HEK293 (cell line): ENCODE results near the gene APBA1.

ENCODE experiments used
- CTCF ChIA-PET: fragments of 350-600 bp; formaldehyde crosslinking; extraction: SDS; loops from one replicate; lab custom pipeline; 2021; ENCODE audit warnings: antibody characterized with exemption; lab: Yijun Ruan, JAX
- POLR2A ChIA-PET: fragments of 300-600 bp; formaldehyde crosslinking; extraction: SDS; loops from one replicate; lab custom pipeline; 2020; ENCODE audit warnings: antibody characterized with exemption, inconsistent platforms; lab: Yijun Ruan, JAX
- H3K27ac ChIP-seq: fragments of 200-500 bp; sonication (Bioruptor generic); 2 replicates; pipeline ENCODE4 v1.5.1; 2014; ENCODE audit warnings: low read depth, low read length, control low read depth, inconsistent platforms; ENCODE audit errors: extremely low read depth
- H3K36me3 ChIP-seq, 2 experiments: fragments of 200-500 bp in 1 of 2; sonication (Bioruptor generic) in 1 of 2; 1 replicate in 1 of 2; 2 replicates in 1 of 2; pipeline ENCODE4 v1.5.1; 2014 to 2017; ENCODE audit warnings: inconsistent platforms in 2 of 2, low read length in 2 of 2; ENCODE audit not compliant: control insufficient read depth in 2 of 2, insufficient read depth in 1 of 2
- H3K4me1 ChIP-seq: fragments of 200-500 bp; sonication (Bioruptor generic); 2 replicates; pipeline ENCODE4 v1.5.1; 2014; ENCODE audit warnings: mild to moderate bottlenecking, low read length, inconsistent platforms; ENCODE audit not compliant: control insufficient read depth, insufficient read depth
- H3K4me3 ChIP-seq: 2 replicates; pipeline ENCODE4 v1.5.1; 2011; ENCODE audit warnings: low read depth, mild to moderate bottlenecking, control low read depth, low read length, moderate library complexity
- H3K9me3 ChIP-seq: fragments of 200-500 bp; sonication (Bioruptor generic); 2 replicates; pipeline ENCODE4 v1.5.1; 2014; ENCODE audit warnings: low read depth, low read length, inconsistent platforms; ENCODE audit not compliant: control insufficient read depth, insufficient read depth
- GLI2 ChIP-seq: fragments of 450-650 bp; formaldehyde crosslinking; IDR thresholded peaks from 2 replicates; pipeline ENCODE4; 2017; ENCODE audit warnings: missing biosample characterization, missing genetic modification characterization, low read depth, borderline replicate concordance
- WT1 ChIP-seq: fragments of 450-650 bp; formaldehyde crosslinking; IDR thresholded peaks from 2 replicates; pipeline ENCODE4 v1.5.1; 2016; ENCODE audit warnings: missing biosample characterization, missing genetic modification characterization
- ZBTB20 ChIP-seq: fragments of 450-650 bp; formaldehyde crosslinking; IDR thresholded peaks from 2 replicates; pipeline ENCODE4 v1.5.1; 2016; ENCODE audit warnings: missing biosample characterization, missing genetic modification characterization
- ZNF132 ChIP-seq: fragments of 450-650 bp; formaldehyde crosslinking; IDR thresholded peaks from 2 replicates; pipeline ENCODE4 v1.5.1; 2017; ENCODE audit warnings: missing biosample characterization, missing genetic modification characterization, borderline replicate concordance
- ZNF350 ChIP-seq: fragments of 450-650 bp; formaldehyde crosslinking; IDR thresholded peaks from 2 replicates; pipeline ENCODE4 v1.5.0; 2017; ENCODE audit warnings: missing biosample characterization, mild to moderate bottlenecking, missing genetic modification characterization
- ZNF623 ChIP-seq: fragments of 450-650 bp; formaldehyde crosslinking; IDR thresholded peaks from 2 replicates; pipeline ENCODE4 v1.5.1; 2016; ENCODE audit warnings: missing biosample characterization, missing genetic modification characterization
- ZNF658 ChIP-seq: fragments of 450-650 bp; formaldehyde crosslinking; IDR thresholded peaks from 2 replicates; pipeline ENCODE4; 2016; ENCODE audit warnings: missing biosample characterization, missing genetic modification characterization
- ZNF660 ChIP-seq: fragments of 450-650 bp; IDR thresholded peaks from 2 replicates; pipeline ENCODE4 v1.5.1; 2018; ENCODE audit warnings: missing biosample characterization, mild to moderate bottlenecking, missing genetic modification characterization
- ZNF768 ChIP-seq: fragments of 450-650 bp; formaldehyde crosslinking; IDR thresholded peaks from 2 replicates; pipeline ENCODE4 v1.5.1; 2018; ENCODE audit warnings: missing biosample characterization, mild to moderate bottlenecking, missing genetic modification characterization
- ZSCAN30 ChIP-seq: fragments of 450-650 bp; IDR thresholded peaks from 2 replicates; pipeline ENCODE4 v1.5.1; 2018; ENCODE audit warnings: missing biosample characterization, mild to moderate bottlenecking, missing genetic modification characterization, moderate library complexity
- TF ChIP-seq, protein P1 (sequence below): fragments of 450-650 bp; formaldehyde crosslinking; IDR thresholded peaks from 2 replicates; pipeline ENCODE4 v1.5.1; 2017; ENCODE audit warnings: missing biosample characterization, missing genetic modification characterization
- TF ChIP-seq, protein P2 (sequence below): fragments of 450-650 bp; formaldehyde crosslinking; IDR thresholded peaks from 2 replicates; pipeline ENCODE4 v1.5.1; 2016; ENCODE audit warnings: missing biosample characterization, missing genetic modification characterization

APBA1 gene

DNA sequence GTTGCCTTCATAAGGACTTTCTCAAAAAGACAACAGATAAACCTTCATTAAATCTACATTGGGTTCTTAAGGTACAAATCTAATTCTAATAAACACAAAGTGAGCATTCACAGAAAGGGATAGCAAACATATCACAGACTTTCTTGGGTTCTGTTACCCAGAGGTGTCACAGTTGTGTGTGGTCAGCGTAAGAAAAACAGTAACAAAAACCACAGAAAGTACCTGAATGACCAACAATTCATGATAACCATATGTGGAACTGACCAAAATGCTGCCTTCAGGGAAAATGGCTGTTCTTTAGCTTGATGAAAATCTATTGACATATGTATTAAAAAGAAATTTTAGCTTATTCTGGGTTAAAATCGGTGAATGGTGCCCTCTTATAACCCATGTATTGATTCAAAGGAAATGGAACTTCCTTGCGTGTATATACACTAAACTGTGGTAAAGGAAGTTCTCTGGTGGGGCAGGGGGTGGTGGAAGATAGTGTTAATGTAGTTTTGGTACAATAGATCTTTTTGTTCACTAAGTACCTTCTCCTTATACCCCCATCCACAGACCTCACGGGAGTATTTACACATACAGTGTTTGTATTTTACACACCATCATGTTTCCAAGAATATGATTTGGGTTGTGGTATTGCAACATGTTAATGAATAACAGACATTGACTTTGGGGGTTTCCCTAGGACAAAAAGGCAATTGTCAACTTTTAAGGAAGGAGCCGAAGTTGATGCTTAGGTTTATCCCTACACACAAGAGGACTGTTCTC is 152.5 kb downstream of the APBA1 start (continued):
- TF ChIP-seq WT1 (tag by site-specific recombination) (no peak), ZSCAN30 (tag by site-specific recombination) (no peak), ZNF623 (tag by site-specific recombination) (no peak), ZNF350 (tag by site-specific recombination) (no peak), ZNF768 (tag by site-specific recombination) (no peak), ZNF132 (tag by site-specific recombination) (no peak)
- TF ChIP-seq, protein P1, sequence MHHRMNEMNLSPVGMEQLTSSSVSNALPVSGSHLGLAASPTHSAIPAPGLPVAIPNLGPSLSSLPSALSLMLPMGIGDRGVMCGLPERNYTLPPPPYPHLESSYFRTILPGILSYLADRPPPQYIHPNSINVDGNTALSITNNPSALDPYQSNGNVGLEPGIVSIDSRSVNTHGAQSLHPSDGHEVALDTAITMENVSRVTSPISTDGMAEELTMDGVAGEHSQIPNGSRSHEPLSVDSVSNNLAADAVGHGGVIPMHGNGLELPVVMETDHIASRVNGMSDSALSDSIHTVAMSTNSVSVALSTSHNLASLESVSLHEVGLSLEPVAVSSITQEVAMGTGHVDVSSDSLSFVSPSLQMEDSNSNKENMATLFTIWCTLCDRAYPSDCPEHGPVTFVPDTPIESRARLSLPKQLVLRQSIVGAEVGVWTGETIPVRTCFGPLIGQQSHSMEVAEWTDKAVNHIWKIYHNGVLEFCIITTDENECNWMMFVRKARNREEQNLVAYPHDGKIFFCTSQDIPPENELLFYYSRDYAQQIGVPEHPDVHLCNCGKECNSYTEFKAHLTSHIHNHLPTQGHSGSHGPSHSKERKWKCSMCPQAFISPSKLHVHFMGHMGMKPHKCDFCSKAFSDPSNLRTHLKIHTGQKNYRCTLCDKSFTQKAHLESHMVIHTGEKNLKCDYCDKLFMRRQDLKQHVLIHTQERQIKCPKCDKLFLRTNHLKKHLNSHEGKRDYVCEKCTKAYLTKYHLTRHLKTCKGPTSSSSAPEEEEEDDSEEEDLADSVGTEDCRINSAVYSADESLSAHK (tag by site-specific recombination) = no peak
- TF ChIP-seq, protein P2, sequence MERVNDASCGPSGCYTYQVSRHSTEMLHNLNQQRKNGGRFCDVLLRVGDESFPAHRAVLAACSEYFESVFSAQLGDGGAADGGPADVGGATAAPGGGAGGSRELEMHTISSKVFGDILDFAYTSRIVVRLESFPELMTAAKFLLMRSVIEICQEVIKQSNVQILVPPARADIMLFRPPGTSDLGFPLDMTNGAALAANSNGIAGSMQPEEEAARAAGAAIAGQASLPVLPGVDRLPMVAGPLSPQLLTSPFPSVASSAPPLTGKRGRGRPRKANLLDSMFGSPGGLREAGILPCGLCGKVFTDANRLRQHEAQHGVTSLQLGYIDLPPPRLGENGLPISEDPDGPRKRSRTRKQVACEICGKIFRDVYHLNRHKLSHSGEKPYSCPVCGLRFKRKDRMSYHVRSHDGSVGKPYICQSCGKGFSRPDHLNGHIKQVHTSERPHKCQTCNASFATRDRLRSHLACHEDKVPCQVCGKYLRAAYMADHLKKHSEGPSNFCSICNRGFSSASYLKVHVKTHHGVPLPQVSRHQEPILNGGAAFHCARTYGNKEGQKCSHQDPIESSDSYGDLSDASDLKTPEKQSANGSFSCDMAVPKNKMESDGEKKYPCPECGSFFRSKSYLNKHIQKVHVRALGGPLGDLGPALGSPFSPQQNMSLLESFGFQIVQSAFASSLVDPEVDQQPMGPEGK (tag by site-specific recombination) = no peak

DNA sequence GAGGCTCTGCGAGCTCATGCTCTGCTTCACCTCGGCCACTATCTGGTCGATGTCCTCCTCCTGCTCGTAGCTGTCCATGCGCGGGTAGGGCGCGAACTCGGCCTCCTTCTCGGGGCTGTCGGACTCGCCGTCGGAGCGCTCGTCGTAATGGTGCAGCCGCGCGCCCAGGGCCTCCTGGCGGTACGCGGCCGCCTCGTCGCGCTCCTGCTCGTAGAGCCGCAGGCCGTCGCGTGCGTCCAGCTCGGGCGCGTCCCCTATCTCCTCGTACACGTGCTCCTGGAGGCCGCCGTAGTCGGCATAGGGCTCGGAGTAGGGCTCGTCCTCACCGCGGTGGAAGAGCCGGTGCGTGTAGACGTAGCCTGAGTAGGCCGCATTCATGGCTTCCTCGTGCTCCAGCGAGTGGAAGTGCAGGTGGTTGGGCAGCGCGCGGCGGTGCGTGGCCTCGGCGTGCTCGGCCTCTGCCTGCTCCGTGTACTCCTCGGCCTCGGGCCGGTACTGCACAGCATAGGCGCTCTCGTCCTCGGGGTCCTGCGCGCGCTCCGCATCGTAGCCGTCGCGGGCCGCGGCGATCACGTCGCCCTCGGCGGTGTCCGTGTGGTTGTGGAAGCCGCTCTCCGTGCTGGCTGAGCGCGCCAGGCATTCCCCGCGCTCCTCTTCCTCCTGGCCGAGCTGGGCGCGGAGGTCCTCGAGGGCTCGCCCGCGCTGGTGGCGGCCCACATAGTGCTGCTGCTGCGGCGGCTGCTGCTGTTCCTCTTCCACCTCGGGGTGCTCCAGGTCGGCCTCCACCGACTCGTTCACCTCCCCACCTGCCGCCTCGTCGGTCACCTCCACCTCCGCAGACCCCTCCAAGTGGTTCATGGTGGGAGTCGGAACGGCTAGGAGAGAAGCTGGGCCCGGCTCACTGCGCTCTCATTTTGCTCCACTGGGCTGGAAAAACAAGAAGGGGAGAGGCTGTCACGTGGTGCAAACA is 155.5 kb downstream of the APBA1 start:
- Histone ChIP-seq H3K4me3 (no peak overlapping the region), H3K36me3 (no peaks in the 10 kb centered on the region), H3K4me1 (no peaks in the 10 kb centered on the region), H3K27ac (no peak overlapping the region), H3K9me3 (no peaks in the 10 kb centered on the region)
- CTCF ChIA-PET = no interaction called here
- POLR2A ChIA-PET = no interaction called here
- no peak for TF ChIP-seq GLI2 (tag by site-specific recombination)

DNA sequence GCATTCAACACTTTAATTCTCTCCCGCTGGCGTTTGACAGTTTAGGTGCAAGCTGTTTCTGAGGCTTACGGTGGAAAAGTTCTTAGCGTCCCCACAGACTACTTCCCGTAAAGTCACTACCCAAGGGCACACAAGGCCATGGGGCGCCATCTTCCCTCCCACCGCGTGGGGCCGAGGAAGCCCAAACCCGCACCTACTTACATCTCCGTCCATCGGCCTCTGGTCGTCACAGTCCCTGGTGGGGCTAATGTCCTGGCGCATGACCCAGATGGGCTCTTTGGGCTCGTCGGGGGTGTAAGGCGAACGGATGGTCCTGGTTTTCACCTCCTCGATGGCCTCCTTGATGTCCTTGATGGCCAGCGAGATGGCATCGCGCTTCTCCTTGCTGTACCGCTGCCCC is 156.4 kb downstream of the APBA1 start:
- CTCF ChIA-PET = interaction anchor here (0.6 kb wide), 1 partner anchor 13 kb away, joined by 3 read pairs; no protein-coding TSS in a partner anchor
- TF ChIP-seq ZBTB20 (tag by site-specific recombination) (no peak), ZNF658 (tag by site-specific recombination) (no peak)
- TF ChIP-seq, all 188 proteins: peak for 0

DNA sequence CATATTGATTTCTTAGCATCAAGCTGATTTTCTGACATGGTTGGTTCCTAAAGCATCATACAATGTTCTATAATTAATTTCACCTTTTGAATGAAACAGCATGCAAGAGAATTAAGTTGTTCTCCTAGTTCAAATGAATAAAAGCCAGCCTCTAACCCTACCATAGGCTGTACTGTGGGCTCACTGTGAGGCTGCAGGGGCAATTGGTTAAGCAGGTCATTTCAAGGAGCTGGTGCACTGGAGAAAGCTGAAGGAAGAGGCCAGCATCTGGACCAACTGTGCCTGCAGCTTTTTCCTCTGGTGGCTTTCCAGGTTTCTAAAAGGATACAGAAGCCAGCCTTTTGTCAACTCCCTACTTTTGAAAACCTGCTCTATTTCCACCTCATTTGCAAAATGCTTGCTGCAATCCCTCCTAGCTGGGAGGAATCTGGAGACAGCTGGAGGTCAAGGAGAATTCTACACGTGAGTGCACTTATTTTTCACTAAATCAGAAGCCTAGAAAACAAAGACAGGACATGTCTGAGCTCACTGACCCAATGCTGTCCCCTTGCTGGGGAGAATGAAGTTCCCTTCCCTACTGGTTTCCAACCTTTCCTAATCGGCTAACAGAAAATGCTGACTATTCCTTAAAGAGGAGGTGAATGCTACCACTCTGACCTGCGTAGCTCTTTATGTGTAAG is 158.9 kb downstream of the APBA1 start:
- no peak overlapping the region for H3K27ac ChIP-seq
- no peak for TF ChIP-seq ZNF660 (tag by site-specific recombination)
- TF ChIP-seq, all 188 proteins: peak for 0
- POLR2A ChIA-PET = no interaction called here
- no peak overlapping the region for H3K4me3 ChIP-seq
- CTCF ChIA-PET = interaction anchor here (1.0 to 1.6 kb wide), 2 partner anchors 37 to 91 kb away, joined by 5 to 10 read pairs; no protein-coding TSS in a partner anchor
- H3K4me1 ChIP-seq = no peaks in the 10 kb centered on the region
- no peaks in the 10 kb centered on the region for H3K9me3 ChIP-seq
- H3K36me3 ChIP-seq = no peaks in the 10 kb centered on the region

More for the DNA sequence above, 156.4 kb downstream of the APBA1 start:
- H3K4me3 ChIP-seq = no peak overlapping the region
- no peaks in the 10 kb centered on the region for H3K36me3 ChIP-seq
- POLR2A ChIA-PET = no interaction called here
- H3K9me3 ChIP-seq = no peaks in the 10 kb centered on the region
- no peaks in the 10 kb centered on the region for H3K4me1 ChIP-seq
- no peak overlapping the region for H3K27ac ChIP-seq
